GOT3 (cell line): ENCODE data around the gene PRDX1.

Experiments used
- DNase-seq: peaks from one replicate; lab custom pipeline; 2025; ENCODE audit warnings: mixed read lengths; lab: John Stamatoyannopoulos, UW

PRDX1 gene

DNA sequence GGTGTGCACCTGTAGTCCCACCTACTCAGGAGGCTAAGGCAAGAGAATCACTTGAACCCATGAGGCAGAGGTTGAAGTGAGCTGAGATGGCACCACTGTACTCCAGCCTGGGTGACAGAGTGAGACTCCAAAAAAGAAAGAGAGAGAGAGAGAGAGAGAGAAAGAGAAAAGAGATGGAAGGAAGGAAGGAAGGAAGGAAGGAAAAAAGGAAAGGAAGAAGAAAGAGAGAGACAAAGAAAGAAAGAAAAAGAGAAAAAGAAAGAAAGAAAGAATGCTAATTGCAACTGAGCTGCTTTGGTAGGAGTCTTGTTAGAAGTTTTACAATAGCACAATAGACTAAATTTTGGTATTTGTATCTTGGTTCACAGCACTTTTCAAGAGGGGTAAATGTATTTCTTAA, 56.4 kb downstream of the PRDX1 start:
- no peak for DNase-seq
